Heart left ventricle (tissue), 13 donors: ENCODE measurements around the gene BLOC1S4.

Experiments
- CTCF ChIP-seq, 12 donors: fragments of 200-600 bp; sonication (generic) in 4 of 12; IDR thresholded peaks; one replicate each; pipeline versions ENCODE4 v1.5.0 to v1.8.0; 2018 to 2022; ENCODE audit warnings: antibody characterized with exemption in 12 of 12, mild to moderate bottlenecking in 5 of 12
- POLR2A ChIP-seq, 2 donors: fragments of 450-650 bp; IDR thresholded peaks; one replicate each; pipeline ENCODE4 v1.6.1; 2017; ENCODE audit warnings: antibody characterized with exemption in 2 of 2, mild to moderate bottlenecking in 2 of 2, moderate library complexity in 2 of 2
- donor health status: ischemic (EF 13 %, LVEDD 7.1; RV severe dilation, severe dysfunction).
- donor health status: DM: no; HTN: yes; CAD: no.
- donor health status: DM: no; HTN: no; CAD: no.
- donor health status: ischemic (EF 25% LVEDD 6.9; RV normal size, moderate dysfunction).
- donor health status: ischemic (EF 25% LVEDD 5.7; RV mildly dilated, moderate dysfunction).
- donor health status: ischemic (EF 35%, LVEDD 5.7; RV mildly dilated, moderate dysfunction).
- donor health status: nonischemic (EF 11% LVEDD 7.7; RV severe dilation, severe dysfunction).
- donor health status: DM: yes; HTN: yes; CAD: no.
- donor health status: PGD.
- donor health status: ischemic (EF 29% LVEDD 5.4; RV normal size, mild dysfunction).
- donor health status: nonischemic (EF 23%, LVEDD 6.1; RV moderate dilation, normal function).

GRCh38 chr4:6754481-6755087 lies 38.6 kb downstream of the BLOC1S4 start:
- TF ChIP-seq CTCF (IDR thresholded peaks at IDR 0.05) (no peak), POLR2A (IDR thresholded peaks at IDR 0.05) (no peak)
